ENCODE results near the gene KAT6B.

The KAT6B gene

GRCh38 chr10:74977072-74977471, 150.7 kb downstream of the KAT6B start:
- Histone ChIP-seq H3K4me1 (no peaks in the 10 kb centered on the region; the same call in 1 of the 2 replicates), H3K27me3 (no peaks in the 10 kb centered on the region), H3K36me3 (no peaks in the 10 kb centered on the region; the same call in 1 of the 2 replicates), H3K4me3 (ENCODE audit: low read depth, low read length) (no peak overlapping the region), H3K9me3 (no peaks in the 10 kb centered on the region)
- TF ChIP-seq CTCF (IDR thresholded peaks at IDR 0.05; ENCODE audit: low read depth, low read length), result no peak
- DNase-seq, result no peak

- H3K4me3 ChIP-seq (ENCODE audit: low read depth, low read length), result no peak overlapping the region
- TF ChIP-seq CTCF (IDR thresholded peaks at IDR 0.05; ENCODE audit: low read depth, low read length), result no peak
- H3K9me3 ChIP-seq, result no peaks in the 10 kb centered on the region
- no peaks in the 10 kb centered on the region; the same call in 1 of the 2 replicates for H3K36me3 ChIP-seq
- no peaks in the 10 kb centered on the region; the same call in 1 of the 2 replicates for H3K4me1 ChIP-seq
- H3K27me3 ChIP-seq, result no peaks in the 10 kb centered on the region
- DNase-seq, result no peak
These were observed 151.8 kb downstream of the KAT6B start for GRCh38 chr10:74977913-74978847.

- H3K9me3 ChIP-seq, result no peaks in the 10 kb centered on the region
- no peak overlapping the region for H3K4me3 ChIP-seq (ENCODE audit: low read depth, low read length)
- no peaks in the 10 kb centered on the region for H3K27me3 ChIP-seq
- H3K36me3 ChIP-seq, result no peaks in the 10 kb centered on the region
- H3K4me1 ChIP-seq, result no peaks in the 10 kb centered on the region
- DNase-seq, result no peak
- no peak for TF ChIP-seq CTCF (IDR thresholded peaks at IDR 0.05; ENCODE audit: low read depth, low read length)
These were observed 155.6 kb downstream of the KAT6B start for GRCh38 chr10:74981831-74982633.

GRCh38 chr10:74982634-74982982, 156.2 kb downstream of the KAT6B start:
- no peaks in the 10 kb centered on the region for H3K9me3 ChIP-seq
- no peaks in the 10 kb centered on the region for H3K27me3 ChIP-seq
- no peaks in the 10 kb centered on the region for H3K4me1 ChIP-seq
- H3K4me3 ChIP-seq (ENCODE audit: low read depth, low read length), result no peak overlapping the region
- DNase-seq, result no peak
- TF ChIP-seq CTCF (IDR thresholded peaks at IDR 0.05; ENCODE audit: low read depth, low read length), result no peak
- no peaks in the 10 kb centered on the region for H3K36me3 ChIP-seq

- TF ChIP-seq CTCF (IDR thresholded peaks at IDR 0.05; ENCODE audit: low read depth, low read length), result no peak
- DNase-seq, result no peak
- Histone ChIP-seq H3K36me3 (no peaks in the 10 kb centered on the region), H3K4me3 (ENCODE audit: low read depth, low read length) (no peak overlapping the region), H3K4me1 (no peaks in the 10 kb centered on the region), H3K9me3 (no peaks in the 10 kb centered on the region), H3K27me3 (no peaks in the 10 kb centered on the region)
These were observed 157.0 kb downstream of the KAT6B start for GRCh38 chr10:74983383-74983782.

Data from BE2C (cell line).